ENCODE measurements around the gene MACROD1. TPM values are rescaled to one million over a fixed set of nuclear protein-coding genes. Genes with fewer than 3 reads are reported as not detected.
A peak's percentile ranks its signal among the peaks of the same experiment; 100 is the strongest.

MACROD1 gene
- total RNA-seq, 1 donor from 2014 or later: 22.9 TPM

GRCh38 chr11:64112771-64113461, 53.0 kb downstream of the MACROD1 start:
- no peak for ATAC-seq

- no peak for ATAC-seq
Measured at GRCh38 chr11:64110465-64111375, 55.2 kb downstream of the MACROD1 start.

- ATAC-seq: no peak
Measured at GRCh38 chr11:64109332-64109731, 56.6 kb downstream of the MACROD1 start.

- ATAC-seq: no peak
Measured at GRCh38 chr11:64107303-64107702, 58.6 kb downstream of the MACROD1 start.

- no peak for ATAC-seq
Measured at GRCh38 chr11:64104632-64105031, 61.3 kb downstream of the MACROD1 start.

GRCh38 chr11:64103277-64103985, 62.5 kb downstream of the MACROD1 start:
- no peak for ATAC-seq

- ATAC-seq: no peak
Measured at GRCh38 chr11:64102005-64102738, 63.7 kb downstream of the MACROD1 start.

- no peak for ATAC-seq
Measured at GRCh38 chr11:64101461-64101860, 64.5 kb downstream of the MACROD1 start.

GRCh38 chr11:64100782-64101353, 65.0 kb downstream of the MACROD1 start:
- ATAC-seq: no peak

DNA sequence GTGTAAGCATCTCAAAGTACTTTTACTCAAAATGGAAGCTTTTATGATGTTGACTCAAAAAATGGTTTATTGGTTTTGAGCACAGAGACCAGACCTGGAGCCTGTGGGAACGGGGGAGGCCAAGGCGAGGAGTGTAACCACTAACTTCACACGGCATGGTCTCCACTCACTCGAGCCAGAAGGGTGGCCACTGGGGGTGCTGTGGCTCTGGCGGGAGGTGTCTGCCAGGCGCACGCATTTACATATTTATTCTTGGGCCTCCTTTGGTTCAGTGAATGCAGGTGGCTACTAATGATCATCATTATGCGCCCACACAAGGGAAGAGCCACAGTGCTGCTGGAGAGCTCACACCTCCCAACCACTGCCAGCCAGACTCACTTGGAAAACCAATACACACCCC, 65.6 kb downstream of the MACROD1 start:
- no peak for ATAC-seq

DNA sequence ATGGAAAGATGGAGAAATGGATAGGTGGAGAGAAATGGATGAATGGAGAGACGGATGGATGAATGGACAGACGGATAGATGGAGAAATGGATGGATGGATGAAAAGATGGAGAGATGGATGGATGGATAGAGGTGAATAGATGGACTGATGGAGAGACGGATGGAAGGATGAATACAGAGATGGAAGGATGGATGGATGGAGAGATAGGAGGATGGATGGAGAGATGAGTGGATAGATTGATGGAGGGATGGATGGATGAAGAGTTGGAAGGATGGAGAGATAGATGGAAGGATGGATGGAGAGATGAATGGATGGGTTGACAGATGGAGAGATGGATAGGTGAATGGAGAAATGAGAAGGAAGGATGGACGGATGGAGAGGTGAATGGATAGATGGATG, 66.5 kb downstream of the MACROD1 start:
- no peak for ATAC-seq

- no peak for ATAC-seq
Measured at GRCh38 chr11:64098318-64098831, 67.5 kb downstream of the MACROD1 start.

DNA sequence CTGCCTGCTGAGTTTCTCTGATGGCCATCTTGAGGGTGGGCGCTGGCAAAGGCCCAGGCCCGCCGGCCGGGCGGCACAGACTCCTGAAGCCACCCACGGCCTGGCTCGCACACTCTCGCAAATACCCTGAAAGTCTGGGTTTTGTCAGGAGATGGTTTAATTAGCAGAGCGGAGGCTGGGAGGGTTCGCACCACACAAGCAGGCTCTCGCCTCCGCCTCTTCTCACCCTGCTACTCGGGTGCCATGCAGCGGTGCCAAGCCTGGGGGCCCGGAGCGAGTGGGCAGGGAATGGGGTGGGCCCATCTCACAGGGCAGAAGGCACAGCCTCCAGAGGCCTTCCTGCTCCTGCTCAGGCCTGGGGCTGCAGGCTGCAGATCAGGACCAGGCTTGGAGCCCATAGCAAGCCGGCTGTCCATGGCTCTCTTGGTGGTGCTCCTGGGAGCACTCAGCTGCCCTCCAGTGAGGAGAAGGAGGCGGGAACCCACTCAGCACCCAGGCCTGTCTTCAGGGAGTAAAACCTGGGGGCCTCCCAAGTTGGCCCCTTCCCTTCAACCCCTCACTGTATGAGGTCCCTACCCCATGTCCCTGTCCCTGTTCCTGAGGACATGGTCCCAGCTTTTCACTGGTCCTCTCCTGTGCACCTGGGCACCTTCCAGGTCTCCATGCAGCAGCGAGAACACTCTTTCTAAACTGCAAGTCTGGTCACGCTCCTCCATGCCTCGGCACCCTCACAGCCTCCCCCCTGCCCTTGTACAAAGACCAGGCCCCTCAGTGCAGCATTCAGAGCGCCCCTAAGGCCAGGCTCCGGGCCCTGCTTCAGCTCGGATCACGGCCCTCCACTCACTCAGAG, 68.2 kb downstream of the MACROD1 start:
- ATAC-seq: no peak

DNA sequence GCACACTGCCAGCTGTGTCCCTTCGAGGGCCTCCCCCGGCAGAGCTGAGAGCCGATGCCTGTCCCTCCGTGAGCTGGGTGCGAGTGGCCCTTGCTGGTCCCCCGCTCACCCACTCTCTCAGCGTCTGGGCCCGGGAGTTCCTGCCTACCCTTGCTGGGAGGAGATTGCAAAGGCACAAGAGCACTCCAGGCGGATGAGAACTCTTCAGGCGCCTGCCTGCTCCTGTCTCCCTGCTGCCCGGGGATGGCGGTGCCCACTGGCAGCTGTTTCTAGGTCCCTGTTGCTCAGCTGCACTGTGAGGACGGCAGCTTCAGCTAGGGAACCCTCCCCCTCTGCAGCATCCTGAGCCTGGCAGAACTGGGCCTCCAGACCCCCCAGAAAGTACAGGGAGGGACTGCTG, 69.1 kb downstream of the MACROD1 start:
- ATAC-seq: no peak

- ATAC-seq: no peak
Measured at GRCh38 chr11:64095949-64096348, 70.0 kb downstream of the MACROD1 start.

DNA sequence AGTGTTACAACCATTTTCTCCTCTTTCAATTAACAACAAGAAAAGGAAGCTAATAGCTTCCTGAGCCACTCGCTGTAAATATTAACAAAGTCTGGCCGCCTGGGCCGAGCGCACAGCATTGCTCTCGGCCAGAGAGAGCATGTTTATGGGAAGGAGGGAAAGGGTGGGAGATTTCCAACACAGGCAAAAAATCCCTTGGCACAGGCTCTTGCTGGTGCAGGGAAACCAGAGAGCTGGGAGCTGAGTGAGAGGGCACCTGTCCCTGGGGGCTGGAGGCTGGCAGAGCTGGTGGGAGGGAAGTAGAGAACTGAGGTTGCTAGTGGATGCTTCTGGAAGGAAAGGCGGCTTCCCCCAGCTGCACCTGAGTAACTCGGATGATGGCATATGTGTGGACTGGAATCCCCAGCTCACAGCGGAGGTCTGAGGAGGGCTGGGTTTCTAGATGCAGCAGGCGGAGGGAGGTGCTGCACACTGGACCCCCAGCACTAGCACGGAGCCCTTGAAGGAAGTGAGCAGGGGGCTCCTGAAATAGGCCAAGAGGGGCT, 70.6 kb downstream of the MACROD1 start:
- no peak for ATAC-seq

DNA sequence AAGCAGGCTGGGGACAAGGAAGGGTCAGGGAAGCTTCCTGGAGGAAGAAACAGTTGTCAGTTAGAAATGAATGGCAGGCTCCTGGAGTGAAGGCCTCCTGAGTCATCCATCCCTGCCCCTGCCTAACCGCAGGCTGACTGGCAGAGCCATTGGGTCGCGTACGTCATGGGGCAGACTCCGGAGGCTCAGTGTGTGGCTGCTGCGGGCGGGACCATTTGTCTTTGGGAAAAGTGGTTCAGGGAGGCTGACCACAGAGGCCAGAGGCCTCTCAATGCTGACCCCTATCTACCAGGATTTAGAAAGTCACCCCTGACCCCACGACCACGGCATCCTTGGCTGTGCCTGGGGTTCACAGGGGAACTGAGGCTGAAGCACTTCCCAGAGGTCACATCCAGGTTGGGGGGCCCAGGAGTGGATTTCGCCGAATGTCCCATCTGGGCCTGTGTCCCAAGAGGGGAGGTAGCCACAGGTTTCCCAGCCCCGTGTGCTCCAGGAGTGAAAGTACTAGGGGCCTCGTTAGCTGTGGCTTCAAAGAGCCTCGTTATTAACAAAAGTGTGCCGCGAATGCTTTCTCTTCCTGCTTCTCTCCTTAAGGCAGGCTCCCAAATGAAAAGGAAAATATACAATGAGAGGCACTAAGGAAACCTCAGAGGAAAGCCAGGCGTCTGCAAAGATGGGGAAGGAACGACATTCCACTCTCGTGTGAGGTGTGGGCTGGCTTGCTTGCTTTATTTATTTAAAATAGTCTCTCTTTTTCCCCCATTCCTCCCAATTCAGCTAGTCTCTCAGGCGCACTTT, 71.3 kb downstream of the MACROD1 start:
- ATAC-seq: peak; percentile 84

DNA sequence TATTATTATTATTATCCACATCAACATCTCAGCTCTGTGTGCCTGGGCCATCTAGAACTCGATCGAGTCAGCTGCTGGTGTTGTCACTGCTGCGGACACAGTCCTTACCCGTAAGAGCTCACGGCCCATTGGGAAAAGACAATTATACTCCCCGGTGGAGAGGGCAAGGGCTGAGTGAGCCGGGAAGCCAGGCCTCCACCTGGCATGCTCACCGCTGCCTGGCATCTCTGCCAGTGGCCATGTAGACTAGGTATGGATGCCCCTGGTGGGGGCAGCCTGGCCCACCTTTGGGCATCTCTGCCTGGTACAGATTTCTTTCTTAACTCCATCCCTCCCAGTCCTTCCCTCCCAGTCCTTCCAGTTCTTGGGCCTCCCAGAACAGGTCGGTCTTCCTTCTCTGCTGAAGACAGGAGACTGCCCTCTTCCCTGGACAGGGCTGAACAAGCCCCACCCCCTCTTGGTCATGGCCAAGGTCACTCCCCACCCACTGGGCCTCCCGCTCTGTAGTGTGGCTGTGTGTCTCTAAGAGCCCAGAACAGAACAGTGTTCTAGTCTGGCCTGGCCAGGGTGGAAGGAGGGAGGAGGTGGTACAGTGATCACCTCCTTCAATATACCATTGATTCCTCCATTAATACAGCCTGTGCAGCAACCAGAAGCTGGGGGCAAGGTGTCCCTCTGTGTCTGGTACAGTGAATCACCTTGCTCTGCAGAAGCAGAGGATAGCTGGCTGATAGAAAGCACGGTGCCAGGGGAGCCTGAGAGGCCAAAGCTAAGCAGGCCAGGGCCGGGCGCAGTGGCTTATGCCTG, 72.5 kb downstream of the MACROD1 start:
- ATAC-seq: peak; percentile 52

GRCh38 chr11:64092761-64093136, 73.2 kb downstream of the MACROD1 start:
- ATAC-seq: no peak

Data from esophagus mucosa (tissue), 1 donor.